BLaER1 (cell line): ENCODE data around the gene LCAT.
"Not testable (repeated sequence)": the region's sequence is repeated elsewhere in the genome, so short reads cannot be mapped to it uniquely, and the experiment has no call there.

Source experiments
- H3K27ac ChIP-seq: shearing (Covaris generic); formaldehyde crosslinking; 2 replicates; pipeline ENCODE4 v1.8.1; 2022
- H3K27me3 ChIP-seq: shearing (Covaris generic); formaldehyde crosslinking; 2 replicates; pipeline ENCODE4 v1.8.1; 2022
- H3K36me3 ChIP-seq: shearing (Covaris generic); formaldehyde crosslinking; 2 replicates; pipeline ENCODE4 v1.8.1; 2022
- H3K4me1 ChIP-seq: shearing (Covaris generic); formaldehyde crosslinking; 2 replicates; pipeline ENCODE4 v1.8.1; 2022
- H3K4me2 ChIP-seq: shearing (Covaris generic); formaldehyde crosslinking; 2 replicates; pipeline ENCODE4 v1.8.1; 2022
- H3K4me3 ChIP-seq: shearing (Covaris generic); formaldehyde crosslinking; 2 replicates; pipeline ENCODE4 v1.8.1; 2022
- H3K9ac ChIP-seq: shearing (Covaris generic); formaldehyde crosslinking; 2 replicates; pipeline ENCODE4 v1.8.1; 2022
- H3K9me3 ChIP-seq: shearing (Covaris generic); formaldehyde crosslinking; 2 replicates; pipeline ENCODE4 v1.8.1; 2022
- H4K20me1 ChIP-seq: shearing (Covaris generic); formaldehyde crosslinking; 2 replicates; pipeline ENCODE4 v1.8.1; 2022
- Cebpa-rat ChIP-seq: shearing (Covaris generic); IDR thresholded peaks from 2 replicates; pipeline ENCODE4 v1.8.1; 2022

The LCAT gene

DNA sequence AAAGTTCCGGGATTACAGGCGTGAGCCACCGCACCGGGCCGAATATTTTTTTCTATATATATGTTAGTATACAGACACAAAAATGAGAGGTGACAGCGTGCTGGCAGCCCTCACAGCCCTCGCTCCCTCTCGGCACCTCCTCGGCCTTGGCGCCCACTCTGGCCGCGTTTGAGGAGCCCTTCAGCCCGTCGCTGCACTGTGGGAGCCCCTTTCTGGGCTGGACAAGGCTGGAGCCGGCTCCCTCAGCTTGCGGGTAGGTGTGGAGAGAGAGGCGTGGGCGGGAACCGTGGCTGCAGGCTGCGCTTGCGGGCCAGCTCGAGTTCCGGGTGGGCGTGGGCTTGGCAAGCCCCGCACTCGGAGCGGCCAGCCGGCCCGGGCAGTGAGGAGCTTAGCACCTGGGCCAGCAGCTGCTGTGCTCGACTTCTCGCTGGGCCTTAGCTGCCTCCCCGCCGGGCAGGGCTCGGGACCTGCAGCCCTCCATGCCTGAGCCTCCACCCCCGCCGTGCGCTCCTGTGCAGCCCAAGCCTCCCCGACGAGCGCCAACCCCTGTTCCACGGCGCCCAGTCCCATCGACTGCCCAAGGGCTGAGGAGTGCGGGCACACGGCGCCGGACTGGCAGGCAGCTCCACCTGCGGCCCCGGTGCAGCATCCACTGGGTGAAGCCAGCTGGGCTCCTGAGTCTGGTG, 38.2 kb upstream of the LCAT start:
- no peak for TF ChIP-seq Cebpa-rat
- H3K4me1 ChIP-seq = peaks cover 37% of the 10 kb centered on the region
- no peaks in the 10 kb centered on the region for H4K20me1 ChIP-seq

DNA sequence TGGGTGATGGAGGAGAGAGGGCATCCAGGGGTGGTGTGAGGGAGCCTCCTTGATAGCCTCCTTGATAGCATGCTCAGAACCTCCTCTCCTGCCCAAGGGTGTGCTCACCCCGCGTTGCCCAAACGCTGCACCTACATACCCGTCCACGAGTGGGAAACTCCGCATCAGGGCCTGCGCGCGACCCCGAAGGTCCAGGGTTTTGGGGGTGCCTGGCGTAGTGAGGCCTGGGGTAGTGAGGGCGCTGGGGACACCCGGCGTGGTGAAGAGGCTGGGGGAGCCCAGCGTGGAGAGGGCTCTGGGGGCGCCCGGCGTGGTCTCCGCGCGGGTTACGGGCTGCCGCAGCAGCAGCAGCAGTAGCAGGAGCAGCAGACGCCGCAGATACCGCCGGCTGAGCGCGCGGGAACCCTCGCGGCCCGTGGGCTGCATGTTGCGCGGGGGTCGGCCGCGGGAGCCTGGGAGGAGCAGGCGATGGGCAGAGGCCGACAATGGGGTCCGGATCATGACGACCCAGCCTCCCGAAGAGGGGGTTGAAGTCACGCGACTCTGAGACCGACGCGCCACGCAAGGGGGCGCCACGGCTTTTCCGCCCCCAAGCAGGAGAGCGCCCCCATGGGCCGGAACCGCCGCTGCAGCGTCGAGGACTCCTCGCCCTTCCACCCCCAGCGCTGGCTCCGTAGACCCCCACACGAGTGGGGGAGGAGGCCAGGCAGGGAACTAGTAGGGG, 36.2 kb upstream of the LCAT start, which contains the start of gene DPEP3:
DPEP3 (minus strand) TSS at position 545 of the 724 bp plus-strand sequence; CDS start at position 426, 119 bp downstream.
- H3K27ac ChIP-seq = no peak within 1 kb of the TSS
- no peak within 1 kb of the TSS for H3K4me2 ChIP-seq
- no peak within 1 kb of the TSS for H3K4me3 ChIP-seq
- H4K20me1 ChIP-seq = no peaks in the 10 kb centered on the region
- no peaks in the 10 kb centered on the region for H3K36me3 ChIP-seq
- peaks cover 26% of the 10 kb centered on the region for H3K4me1 ChIP-seq
- H3K27me3 ChIP-seq = no peaks in the 10 kb centered on the region
- H3K9me3 ChIP-seq = no peaks in the 10 kb centered on the region
- no peak within 1 kb of the TSS for H3K9ac ChIP-seq
- no peak for TF ChIP-seq Cebpa-rat

More for the DNA sequence above, 38.2 kb upstream of the LCAT start:
- no peak overlapping the region for H3K4me3 ChIP-seq
- no peak overlapping the region for H3K9ac ChIP-seq
- H3K27me3 ChIP-seq = no peaks in the 10 kb centered on the region
- H3K27ac ChIP-seq = no peak overlapping the region
- no peaks in the 10 kb centered on the region for H3K36me3 ChIP-seq
- no peaks in the 10 kb centered on the region for H3K9me3 ChIP-seq
- no peak overlapping the region for H3K4me2 ChIP-seq

DNA sequence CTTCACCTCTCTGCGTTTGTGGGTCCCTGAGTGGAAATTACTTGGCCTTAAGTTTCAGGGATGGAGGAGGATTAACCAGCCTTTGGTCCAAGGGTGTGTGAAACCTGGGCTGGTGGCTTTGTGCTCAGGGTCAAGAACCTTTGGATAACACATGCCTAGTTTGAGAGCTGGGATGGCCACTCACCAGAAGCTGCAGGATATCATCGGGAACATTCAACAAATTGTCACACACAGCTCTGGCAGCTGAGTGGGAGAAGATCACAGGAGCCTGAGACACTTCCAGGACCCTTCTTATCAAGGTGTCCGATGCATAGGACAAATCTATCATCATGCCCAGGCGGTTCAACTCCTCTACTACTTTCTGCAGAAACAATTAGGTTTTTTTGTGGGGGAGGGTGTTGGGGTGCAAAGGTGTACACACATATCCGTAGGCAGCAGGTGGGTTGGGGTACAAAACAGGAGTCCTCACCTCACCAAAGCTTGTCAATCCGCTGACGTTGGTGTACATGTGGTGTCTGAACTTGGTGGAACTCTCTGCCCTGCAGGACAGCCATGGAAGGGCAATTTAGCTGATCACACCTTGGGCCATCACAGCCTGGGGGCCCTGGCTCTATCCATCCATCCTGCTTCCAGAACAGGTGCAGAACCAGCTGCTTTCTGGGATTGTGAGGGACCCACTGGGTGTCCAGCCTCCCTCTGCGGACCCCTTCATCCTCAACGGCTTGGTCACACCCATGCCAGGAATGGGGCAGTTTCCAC, 33.7 kb upstream of the LCAT start:
- TF ChIP-seq Cebpa-rat = no peak
- H3K9me3 ChIP-seq = no peaks in the 10 kb centered on the region
- H3K4me2 ChIP-seq = no peak overlapping the region
- no peaks in the 10 kb centered on the region for H3K36me3 ChIP-seq
- no peak overlapping the region for H3K9ac ChIP-seq
- H3K27ac ChIP-seq = no peak overlapping the region
- no peaks in the 10 kb centered on the region for H4K20me1 ChIP-seq
- H3K4me3 ChIP-seq = no peak overlapping the region
- H3K4me1 ChIP-seq = peaks cover 8% of the 10 kb centered on the region; the same call in 1 of the 2 replicates
- no peaks in the 10 kb centered on the region for H3K27me3 ChIP-seq

DNA sequence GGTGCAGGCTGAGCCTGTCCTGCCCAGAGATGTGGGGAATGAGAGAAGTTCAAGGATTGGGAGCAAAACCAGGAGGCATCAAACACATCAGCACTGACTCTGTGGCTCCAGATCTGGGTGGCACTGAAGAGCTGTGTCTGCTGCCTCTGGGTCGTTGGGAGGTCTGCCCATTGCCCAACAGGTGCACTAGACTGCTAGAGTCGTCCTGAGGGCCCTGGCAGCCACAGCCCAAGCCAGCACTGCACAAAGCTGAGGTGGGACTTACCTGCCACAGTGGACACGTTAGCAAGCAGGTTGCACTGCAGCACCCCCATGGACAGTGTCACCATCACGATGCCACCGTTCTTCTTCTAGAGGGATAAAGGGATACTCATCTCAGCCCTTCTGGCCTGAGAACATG, 33.1 kb upstream of the LCAT start:
- no peak for TF ChIP-seq Cebpa-rat
- Histone ChIP-seq H3K4me2 (no peak overlapping the region), H3K4me1 (peaks cover 8% of the 10 kb centered on the region; the same call in 1 of the 2 replicates), H3K36me3 (no peaks in the 10 kb centered on the region), H3K9ac (no peak overlapping the region), H3K4me3 (no peak overlapping the region), H3K27ac (no peak overlapping the region), H4K20me1 (no peaks in the 10 kb centered on the region), H3K27me3 (no peaks in the 10 kb centered on the region), H3K9me3 (no peaks in the 10 kb centered on the region)

DNA sequence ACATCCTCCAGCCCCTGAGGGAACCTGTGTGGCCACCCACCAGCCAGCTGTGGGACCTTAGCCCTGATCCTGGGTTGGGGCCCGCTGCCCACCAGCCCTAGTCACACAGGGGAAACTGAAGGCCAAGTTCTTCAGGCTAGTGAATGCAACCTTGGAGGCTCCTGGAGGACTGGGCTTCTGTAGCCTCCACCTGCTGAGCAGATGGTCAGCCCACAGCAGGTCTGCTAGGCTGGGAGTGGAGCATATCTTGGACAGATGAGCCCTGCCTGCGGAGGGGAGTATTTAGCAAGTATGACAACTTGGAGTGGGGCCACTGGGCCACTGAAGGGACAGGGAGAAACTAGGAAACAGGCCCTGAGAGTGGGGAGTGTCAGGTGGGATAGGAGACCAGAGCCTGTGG, 32.3 kb upstream of the LCAT start:
- TF ChIP-seq Cebpa-rat = no peak
- Histone ChIP-seq H3K4me3 (no peak overlapping the region), H3K4me2 (no peak overlapping the region), H3K27ac (no peak overlapping the region), H4K20me1 (no peaks in the 10 kb centered on the region), H3K4me1 (peaks cover 8% of the 10 kb centered on the region; the same call in 1 of the 2 replicates), H3K27me3 (no peaks in the 10 kb centered on the region), H3K9me3 (no peaks in the 10 kb centered on the region), H3K9ac (no peak overlapping the region), H3K36me3 (no peaks in the 10 kb centered on the region)

- Histone ChIP-seq H4K20me1 (no peaks in the 10 kb centered on the region), H3K4me1 (peaks cover 8% of the 10 kb centered on the region; the same call in 1 of the 2 replicates), H3K27me3 (no peaks in the 10 kb centered on the region), H3K4me3 (no peak overlapping the region), H3K9ac (no peak overlapping the region), H3K9me3 (no peaks in the 10 kb centered on the region), H3K36me3 (no peaks in the 10 kb centered on the region), H3K4me2 (no peak overlapping the region), H3K27ac (no peak overlapping the region)
- TF ChIP-seq Cebpa-rat = no peak
Measured at GRCh38 chr16:67975321-67976105, 31.6 kb upstream of the LCAT start.

- H3K4me3 ChIP-seq, H3K4me2 ChIP-seq, H3K27ac ChIP-seq, H3K27me3 ChIP-seq, H4K20me1 ChIP-seq, H3K9ac ChIP-seq, H3K9me3 ChIP-seq, H3K36me3 ChIP-seq: not testable (repeated sequence)
- H3K4me1 ChIP-seq = peaks cover 22% of the 10 kb centered on the region
Measured at GRCh38 chr16:67972285-67972684, 28.4 kb upstream of the LCAT start.

DNA sequence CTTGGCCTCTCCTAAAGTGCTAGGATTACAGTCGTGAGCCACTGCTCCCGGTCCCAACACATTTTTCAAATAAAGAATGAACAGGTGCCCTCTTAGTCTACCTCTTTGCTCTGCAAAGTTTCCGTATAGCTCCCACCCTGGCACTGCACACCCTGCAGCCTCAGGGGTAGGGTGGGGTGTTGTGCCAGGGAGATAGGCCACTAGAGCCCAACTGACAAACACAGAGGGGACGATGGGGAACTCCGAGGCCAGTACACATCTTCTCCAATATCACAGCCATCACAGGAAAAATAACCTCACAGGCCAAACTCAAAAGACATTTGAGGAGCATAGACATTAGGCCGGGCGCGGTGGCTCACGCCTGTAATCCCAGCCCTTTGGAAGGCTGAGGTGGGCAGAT, 27.2 kb upstream of the LCAT start:
- no peak overlapping the region for H3K4me2 ChIP-seq
- H3K27ac ChIP-seq = no peak overlapping the region

More for the DNA sequence above, 27.2 kb upstream of the LCAT start:
- Histone ChIP-seq H3K9me3 (no peaks in the 10 kb centered on the region), H3K4me1 (peaks cover 34% of the 10 kb centered on the region), H3K4me3 (no peak overlapping the region), H3K9ac (no peak overlapping the region), H3K36me3 (no peaks in the 10 kb centered on the region), H3K27me3 (no peaks in the 10 kb centered on the region), H4K20me1 (peaks cover 16% of the 10 kb centered on the region; the same call in 1 of the 2 replicates)
- no peak for TF ChIP-seq Cebpa-rat
